Tongue (tissue), 2 donors: ENCODE data around the gene GALNT2. TPM values are rescaled to one million over a fixed set of nuclear protein-coding genes. Genes with fewer than 3 reads are reported as not detected.

Experiments
- DNase-seq: peaks from one replicate; pipeline ENCODE4 v3.0.0-alpha.2; 2015
- total RNA-seq: library from RNA; depleted of rRNA; stranded (reverse); fragments of >200 nt; gene quantifications from one replicate; pipeline ENCODE4 v1.2.3, GENCODE V29; 2014

GALNT2 gene
- total RNA-seq, 1 donor from 2014 or later: 83.3 TPM

DNA sequence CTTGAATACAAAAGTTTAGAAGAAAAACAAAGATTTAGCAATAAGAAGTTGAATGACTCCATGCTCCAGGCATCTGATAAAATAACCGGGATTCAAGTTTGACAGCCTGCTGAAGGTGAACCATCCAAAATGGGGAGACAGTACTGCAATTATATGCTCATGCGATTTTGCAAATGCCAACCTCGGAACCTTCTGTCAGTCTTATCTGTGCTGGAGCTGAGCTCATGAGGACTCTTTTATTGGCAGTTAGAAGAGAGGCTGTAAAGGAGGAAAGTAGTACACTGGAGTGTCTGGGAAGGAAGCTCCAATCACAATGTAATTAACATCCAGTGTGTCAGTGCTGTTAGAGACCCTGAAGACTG lies 170.0 kb downstream of the GALNT2 start:
- no peak for DNase-seq

DNA sequence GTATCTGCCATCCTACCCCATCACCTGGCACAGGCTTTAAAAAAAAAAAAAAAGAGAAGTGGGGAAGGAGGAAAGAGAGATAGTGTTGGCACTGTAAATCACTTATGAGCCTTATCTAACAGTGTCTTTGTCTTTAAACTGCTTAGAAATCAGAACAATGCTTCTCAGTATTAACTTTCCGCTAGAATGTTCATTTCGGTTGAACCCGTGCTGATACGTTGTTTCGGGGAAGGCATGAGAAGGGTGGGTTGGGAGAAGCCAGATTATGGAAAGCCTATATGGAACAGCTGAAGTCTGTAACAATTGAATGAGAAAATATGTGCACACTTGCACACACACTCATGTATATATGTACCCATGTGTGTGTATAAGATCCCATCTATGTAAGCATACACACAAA lies 170.8 kb downstream of the GALNT2 start:
- no peak for DNase-seq

DNA sequence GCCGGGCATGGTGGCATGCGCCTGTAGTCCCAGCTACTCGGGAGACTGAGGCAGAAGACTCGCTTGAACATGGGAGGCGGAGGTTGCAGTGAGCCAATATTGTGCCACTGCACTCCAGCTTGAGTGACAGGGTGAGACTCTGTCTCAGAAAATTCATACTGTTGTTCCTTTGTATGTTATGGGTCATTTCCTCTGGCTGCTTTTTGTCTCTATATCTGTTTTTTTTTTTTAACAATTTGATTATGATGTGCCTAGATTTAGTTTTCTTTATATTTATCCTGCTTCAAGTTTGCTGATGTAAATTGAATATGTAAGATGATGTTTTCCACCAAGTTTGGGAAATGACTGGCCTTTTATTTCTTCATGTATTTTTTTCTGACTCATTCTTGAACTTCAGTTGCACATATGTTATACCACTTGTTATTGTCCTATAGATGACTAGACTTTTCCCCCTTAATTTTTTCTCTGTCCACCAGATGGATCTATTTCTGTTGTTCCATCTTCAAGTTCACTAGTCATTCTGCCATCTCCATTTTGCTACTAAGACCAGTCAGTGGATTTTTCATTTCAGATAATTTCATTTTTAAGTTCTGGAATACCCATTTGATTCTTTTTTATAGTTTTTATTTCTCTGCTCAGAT lies 173.5 kb downstream of the GALNT2 start:
- DNase-seq: no peak

DNA sequence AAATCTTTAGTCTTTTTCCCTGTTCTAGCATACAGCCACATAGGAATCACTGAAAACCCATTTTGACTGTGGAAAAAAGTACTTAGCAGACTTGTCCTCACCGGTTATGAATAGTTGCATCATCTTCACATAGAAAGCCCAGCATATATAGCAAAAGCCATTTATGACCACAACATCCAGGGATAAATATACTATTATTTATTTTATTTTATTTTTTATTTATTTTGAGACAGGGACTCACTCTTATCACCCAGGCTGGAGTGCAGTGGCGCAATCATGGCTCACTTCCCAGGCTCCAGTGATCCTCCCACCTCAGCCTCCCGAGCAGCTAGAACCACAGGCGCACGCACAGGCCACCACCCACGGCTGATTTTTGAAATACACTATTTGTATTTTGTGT lies 175.3 kb downstream of the GALNT2 start:
- DNase-seq: no peak

DNA sequence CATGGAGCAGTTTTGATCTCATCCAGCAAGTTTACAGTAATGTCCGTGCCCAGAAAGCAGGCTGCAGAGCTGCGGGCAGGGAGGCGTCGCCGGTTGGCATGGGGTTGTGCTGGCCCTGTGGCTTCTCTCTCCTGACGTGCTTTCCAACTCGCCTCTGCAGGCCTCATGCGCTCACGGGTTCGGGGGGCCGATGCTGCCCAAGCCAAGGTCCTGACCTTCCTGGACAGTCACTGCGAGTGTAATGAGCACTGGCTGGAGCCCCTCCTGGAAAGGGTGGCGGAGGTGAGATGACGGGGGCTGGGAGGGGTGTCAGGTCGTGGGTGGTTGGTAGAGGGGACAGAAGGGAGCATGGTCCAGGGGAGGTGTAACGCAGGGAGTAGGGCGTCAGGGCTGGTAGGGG lies 176.1 kb downstream of the GALNT2 start:
- no peak for DNase-seq

DNA sequence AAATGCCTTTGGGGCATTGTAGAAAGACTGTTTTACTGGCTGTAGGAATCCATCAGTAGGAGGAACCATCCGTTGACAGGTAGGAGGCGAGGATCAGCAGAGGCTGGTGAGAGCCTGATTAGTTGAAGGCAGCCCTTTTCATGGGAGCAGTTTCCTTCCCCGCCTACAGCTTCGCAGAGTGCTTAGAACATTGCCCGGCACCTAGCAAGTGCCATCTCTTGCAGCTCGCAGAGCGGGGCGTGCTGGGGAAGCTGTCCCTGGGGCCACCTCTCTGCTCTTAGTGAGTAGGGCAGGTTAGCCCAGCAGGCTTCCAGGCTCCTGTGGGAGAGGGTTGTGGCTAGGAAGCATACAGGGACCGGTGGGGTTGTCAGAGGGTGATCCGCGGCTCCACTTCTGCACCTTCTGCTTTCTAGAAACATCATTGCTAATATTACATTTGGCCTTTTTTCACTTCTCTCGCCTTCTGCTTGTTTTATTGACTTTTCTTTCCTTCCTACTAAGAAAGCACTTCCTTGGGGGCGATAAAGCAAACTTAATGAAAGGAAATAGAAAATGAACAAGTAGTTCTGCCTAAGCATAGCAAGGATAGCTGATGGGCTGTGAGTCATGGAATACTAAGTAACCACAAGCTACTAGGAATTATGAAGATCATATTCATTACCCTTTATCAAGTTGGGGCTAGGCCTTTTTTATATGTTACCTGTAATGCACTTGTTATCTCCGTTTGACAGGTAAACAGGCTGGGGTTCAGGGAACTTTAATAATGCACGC lies 176.7 kb downstream of the GALNT2 start:
- DNase-seq: no peak

DNA sequence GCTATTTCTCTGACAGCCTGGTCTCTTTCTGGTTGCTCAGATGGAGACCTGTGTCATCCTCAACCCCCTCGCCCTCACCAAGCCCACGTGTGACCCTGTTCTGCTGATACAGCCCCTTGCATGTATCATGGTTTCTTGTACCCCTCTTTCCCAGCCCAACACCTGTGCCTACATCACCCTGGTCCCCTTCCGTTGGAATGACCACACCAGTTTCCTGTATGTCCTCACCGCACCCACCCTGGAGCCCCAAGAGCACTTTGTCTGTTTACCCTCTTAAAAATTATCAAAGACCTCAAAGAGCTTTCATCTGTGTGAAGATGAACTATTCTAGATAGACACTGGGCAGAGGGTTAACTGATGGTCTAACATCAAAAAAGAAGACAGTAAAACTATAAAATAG lies 179.5 kb downstream of the GALNT2 start:
- DNase-seq: no peak

DNA sequence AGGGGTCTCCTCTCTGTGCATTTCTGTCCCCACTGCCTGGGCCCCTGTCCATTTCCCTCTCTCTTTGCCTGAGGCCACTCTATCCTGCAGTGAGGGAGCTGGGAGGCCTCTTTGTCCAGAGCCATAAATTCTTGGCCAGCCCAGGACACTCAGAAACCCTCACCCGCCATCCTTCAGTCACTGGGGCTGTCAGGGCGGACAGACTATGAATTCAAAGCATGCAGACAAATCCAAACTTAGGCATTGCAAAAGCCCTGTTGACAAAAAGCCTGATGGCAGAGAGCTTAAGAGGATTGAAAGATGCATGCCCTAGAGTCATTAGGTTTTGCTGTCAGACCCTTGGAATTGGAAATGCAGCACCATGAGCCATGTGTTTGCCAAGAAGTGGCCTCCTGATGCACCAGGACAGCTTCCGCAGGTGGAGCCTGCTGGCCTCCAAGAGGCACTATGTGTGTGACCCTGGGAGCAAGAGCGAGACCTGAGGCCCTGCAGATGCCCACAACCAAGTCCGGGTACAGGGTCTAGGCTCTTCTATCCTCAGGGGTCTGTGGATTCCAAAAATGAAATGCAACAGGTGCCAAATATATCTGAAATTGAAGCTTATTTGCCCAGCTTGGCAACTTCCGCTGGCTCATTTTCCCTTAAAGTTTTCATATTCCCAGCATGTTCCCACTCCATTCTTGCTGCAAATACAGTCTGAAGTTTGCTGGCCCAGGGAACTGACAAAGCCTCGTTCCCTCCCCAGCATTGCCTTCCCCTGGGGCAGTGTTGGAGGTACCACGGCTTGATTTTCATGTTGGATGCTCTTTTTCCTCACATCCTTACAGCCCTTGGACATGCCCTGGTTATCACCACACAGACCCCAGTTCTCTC lies 181.2 kb downstream of the GALNT2 start:
- DNase-seq: peak; percentile 57

DNA sequence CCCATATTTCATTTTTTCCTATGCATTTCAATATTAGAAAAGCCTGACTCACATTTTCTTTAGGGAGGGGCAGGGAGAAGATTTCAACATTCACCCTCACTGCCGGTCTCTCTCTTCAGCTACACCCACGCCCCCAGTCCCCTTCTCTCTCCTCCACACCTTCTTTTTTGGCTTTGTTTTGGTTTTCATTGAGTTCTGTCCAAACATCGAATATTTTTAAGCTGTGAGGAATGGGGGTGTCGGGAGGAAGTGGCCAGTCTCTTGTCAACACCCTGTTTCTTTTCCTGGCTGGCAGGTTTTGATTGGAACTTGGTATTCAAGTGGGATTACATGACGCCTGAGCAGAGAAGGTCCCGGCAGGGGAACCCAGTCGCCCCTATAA lies 181.8 kb downstream of the GALNT2 start:
- no peak for DNase-seq

DNA sequence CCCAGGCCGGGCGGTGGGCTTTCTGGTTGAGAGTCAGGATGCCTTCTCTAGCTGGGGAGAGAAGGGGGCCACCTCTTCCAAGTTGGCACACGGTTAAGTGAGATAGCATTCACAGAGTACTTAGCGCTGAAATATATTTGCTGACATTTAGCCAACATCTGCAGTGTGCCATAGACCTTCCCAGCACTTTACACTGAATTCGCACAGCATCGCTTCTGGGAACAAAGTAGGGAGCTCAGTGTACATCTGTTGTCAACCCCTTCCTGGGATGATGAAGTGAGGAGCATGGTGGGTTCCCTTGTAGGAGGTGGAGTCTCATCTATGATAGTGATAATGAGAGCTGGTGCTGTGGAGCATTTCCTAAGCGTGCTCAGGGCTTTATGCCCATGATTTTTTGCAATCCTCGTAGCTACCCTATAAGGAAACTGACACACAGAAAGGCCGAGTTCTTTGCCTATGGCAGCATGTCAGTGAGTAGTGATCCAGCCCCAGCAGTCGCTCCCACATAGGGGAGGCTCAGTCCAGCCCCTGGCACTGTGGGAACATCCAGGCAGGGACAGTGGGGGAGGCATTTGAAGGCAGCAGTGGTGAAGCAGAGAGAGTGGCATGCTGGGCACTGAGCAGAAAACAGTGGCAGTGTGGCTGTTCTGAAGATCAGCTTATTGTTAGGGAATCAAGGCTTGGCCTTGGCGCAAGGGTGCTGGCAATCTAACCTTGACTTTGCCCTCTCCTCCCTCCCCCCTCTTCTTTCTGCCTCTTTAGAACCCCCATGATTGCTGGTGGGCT lies 182.8 kb downstream of the GALNT2 start:
- no peak for DNase-seq

DNA sequence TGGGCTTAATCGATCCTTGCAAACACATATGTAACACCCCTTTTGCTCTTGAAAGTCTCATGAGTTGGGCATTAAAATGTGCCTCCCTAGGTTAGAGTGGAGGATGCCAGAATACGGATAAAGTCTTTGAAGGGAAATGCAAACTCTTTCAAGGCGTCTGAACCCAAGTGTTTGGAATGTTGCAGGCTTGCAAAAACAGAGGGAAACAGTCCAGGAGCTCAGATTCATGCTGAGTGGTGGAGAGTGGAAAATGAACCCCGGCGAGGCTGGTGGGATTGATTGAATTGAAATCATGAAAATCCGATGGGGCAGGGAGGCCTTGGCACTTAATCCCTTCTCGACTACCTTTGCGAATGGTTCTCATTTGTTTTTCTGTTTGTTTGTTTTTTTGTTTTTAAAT lies 183.6 kb downstream of the GALNT2 start:
- DNase-seq: no peak

DNA sequence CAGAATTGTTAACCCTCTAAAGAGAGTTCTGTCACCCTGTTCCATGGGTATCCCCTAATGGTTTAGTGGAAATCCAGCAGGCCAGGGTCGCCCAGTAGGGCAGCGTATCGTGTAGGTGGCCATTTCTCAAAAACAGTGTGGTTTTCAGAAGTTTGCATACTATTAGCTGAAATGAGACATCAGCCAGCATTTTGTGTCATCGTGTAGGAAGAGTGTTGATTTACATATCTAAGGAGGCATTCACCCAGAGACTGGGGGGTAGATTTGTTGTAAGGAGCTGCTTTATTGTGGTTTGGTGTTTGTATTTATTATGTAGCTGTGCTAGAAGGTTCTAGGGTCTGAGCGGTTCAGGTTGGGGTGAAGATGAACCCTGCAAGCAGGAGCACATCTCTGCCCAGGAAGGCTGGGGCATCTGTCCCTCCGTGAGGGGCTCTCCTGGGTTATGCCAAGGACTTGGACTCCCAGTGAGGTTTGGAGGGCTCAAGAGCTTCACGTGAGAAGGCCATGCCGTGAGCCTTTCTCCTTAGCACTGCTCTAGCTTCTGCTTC lies 184.7 kb downstream of the GALNT2 start:
- DNase-seq: no peak

DNA sequence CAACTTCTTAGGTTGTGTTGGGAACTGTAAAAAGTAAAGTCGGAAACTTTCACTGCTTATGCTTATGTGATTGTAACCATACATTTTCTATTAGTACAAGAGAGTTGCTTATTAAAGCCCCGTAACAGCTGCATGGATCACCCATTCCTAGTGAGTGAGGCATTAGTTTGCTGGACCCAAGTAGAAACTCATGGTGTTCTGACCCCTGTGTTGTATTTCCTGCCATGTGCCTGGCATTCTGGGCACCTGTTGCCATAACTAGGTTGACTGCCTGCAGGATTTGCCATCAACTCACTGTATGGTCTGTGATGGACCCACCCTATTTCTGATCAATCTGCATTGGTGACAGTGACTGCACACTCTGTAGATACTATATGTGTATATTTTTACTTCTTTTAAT lies 186.1 kb downstream of the GALNT2 start:
- no peak for DNase-seq

DNA sequence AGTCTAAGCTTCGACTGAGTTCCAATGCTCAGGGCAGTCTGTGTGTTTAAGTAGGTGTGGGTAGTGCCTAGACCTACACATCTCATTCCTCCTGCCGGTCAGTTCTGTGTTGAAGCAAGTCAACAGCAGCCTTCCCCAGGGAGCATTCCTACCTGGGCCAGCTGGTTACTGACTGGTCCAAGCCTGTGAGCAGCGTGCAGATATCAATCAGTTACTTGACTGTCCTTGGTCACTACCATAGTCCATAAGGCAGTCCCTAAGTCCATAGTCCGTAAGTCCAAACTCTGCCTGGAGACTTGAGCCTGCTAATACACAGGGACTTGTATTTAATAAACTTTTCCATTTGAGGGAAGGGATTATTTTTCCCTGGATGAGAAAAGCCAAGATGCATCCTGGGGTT lies 187.2 kb downstream of the GALNT2 start:
- DNase-seq: no peak

DNA sequence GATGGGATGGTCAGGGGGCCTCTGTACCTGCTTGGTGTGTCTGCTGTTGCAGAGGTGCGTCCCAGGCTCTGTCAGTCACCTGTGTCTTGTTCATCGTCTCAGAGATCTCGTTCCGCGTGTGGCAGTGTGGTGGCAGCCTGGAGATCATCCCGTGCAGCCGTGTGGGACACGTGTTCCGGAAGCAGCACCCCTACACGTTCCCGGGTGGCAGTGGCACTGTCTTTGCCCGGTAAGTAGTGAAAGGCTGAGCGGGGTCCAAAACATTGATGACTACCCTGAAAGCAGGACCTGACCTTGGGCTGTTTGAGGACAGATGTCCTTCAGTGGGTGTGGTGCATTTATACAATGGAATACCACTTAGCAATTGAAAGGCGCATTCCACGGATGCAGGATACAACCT lies 188.1 kb downstream of the GALNT2 start:
- DNase-seq: no peak

DNA sequence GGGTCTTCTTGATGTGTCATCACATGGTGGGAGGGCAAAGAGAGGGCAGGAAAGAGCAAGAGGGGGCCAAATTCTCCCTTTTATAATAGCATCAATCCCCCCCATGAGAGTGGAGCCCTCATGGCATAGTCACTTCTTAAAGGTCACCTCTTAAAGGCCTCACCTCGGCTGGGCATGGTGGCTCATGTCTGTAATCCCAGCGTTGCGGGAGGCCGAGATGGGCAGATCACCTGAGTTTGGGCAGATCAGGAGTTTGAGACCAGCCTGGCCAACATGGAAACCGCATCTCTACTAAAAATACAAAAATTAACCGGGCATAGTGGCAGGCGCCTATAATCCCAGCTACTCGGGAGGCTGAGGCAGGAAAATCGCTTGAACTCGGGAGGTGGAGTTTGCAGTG lies 189.0 kb downstream of the GALNT2 start:
- DNase-seq: no peak

DNA sequence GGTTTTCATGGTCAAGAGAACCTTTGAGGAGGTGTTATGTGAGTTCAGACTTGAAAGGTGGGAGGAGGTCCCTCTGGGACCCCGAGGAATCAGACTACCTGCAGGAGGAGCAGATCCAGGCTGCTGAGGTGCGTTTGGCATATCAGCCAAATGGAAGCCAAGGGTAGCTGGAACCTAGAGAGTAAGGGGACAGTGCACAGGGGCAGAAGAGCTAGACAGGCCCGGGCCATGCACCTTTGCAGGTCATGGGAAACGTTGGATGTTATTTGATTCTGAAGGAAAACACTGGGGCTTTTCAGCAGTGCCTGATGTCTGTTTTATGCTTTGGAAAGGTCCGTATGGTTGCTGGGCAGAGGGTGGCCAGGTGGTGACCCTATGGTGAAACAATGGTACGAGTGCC lies 189.9 kb downstream of the GALNT2 start:
- DNase-seq: no peak

DNA sequence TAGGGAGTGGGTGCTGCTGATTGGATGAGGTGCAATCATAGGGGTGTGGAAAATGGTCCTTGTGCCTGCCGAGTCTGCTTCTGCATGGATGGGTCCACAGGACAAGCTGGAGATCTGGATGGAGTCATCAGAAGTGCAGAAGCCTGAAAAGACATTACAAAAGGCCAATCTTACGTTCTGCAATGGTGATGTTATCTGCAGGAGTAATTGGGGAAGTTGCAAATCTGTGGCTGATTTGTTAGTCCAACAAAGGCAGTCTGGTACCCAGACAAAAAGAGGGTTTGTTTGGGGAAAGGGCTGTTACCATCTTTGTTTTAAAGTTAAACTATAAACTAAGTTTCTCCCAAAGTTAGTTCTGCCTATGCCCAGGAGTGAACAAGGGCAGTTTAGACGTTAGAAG lies 192.6 kb downstream of the GALNT2 start:
- no peak for DNase-seq

DNA sequence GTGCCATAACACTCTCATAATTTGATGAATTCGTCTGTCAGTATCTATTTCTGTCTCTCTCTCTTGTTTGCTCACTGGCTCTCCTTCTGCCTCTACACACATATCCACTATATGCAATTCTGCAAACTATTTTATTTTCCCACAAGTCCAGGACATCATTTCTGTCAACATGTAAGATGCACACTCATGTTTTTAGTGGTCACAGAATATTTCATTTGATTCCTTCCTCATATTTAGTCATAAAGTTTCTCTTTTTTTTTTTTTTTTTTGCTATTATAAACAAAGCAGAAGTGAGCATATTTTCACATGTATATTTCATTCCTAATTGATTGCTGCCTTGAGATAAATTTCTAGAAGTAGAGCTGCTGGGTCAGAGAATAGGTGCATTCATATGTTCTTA lies 193.8 kb downstream of the GALNT2 start:
- DNase-seq: no peak

DNA sequence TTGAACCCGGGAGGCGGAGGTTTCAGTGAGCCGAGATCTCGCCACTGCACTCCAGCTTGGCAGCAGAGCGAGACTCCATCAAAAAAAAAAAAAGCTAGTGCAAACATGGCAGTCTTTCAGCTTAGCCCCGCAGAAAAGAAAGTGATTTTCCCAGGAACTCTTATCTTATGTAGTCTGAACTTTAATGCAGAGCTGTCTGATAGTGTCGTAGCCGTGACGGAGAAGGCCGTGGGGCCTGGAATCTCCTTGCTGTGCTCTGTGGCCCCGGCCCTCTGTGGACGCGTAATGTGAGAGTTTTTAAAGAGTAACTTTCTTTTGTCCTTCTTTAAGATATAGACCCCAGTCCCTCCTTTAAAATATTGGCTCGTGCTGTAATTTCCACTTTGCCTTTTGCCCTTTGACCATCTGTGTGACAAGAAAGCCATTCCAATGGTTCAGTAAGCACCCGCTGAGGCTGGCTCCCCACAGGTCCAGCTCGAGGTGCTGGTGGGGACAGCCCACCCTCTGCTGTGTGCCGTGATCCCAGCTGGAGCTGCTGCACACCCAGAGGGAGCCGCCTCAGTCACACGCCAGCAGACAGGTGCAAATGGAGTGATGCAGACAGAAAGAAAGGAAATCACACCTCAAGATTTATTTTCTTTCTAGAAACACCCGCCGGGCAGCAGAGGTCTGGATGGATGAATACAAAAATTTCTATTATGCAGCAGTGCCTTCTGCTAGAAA lies 195.1 kb downstream of the GALNT2 start:
- DNase-seq: no peak

DNA sequence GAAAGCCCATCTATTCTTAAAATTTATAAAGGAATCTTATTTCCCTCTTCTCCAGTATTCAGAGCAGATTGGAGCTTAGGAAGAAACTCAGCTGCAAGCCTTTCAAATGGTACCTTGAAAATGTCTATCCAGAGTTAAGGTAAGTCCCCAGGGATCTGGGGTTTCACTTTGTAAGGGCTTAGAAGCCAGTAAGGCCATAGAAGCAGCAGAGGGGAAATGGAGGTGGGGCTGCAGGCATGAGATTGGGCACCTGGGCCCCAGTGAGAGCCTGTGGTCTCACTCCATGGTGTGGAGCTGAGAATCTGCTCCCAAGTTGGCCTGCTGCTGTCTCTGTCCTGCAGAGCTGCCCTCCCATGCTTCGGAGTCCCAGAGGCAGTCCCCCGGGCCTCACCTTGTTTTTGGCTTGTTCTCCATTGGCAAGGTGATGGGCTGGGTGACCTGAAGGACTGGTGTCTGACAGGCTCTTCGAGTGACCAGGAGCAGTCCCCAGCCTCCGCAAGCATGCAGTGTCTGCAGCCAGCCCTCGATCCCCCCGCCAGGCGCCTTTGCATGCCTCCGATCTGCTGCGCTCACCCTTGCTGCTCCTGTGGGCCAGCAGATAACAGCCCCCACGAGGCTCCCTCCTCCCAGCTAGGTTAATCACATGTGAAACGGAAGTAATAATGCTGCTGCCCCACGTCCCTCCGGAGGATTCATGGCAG lies 196.0 kb downstream of the GALNT2 start:
- no peak for DNase-seq
